ENCODE results near the gene CAMK2B.

CAMK2B gene

GRCh38 chr7:44167920-44168319 lies 157.5 kb downstream of the CAMK2B start:
- no peak for DNase-seq (ENCODE audit: low read depth)
